Neural cell (in vitro differentiated cells): ENCODE data around the gene NFIX.

Experiments used
- CTCF ChIP-seq: fragments of 450-650 bp; IDR thresholded peaks from 2 replicates; pipeline ENCODE4 v1.5.1; 2014; ENCODE audit warnings: antibody characterized with exemption, mild to moderate bottlenecking, moderate library complexity; ENCODE audit not compliant: poor library complexity, severe bottlenecking
- EP300 ChIP-seq: fragments of 450-650 bp; conservative IDR thresholded peaks from 2 replicates; pipeline ENCODE4 v1.6.1; 2014; ENCODE audit warnings: antibody characterized with exemption, mild to moderate bottlenecking, moderate library complexity; ENCODE audit not compliant: poor library complexity, severe bottlenecking
- EZH2 ChIP-seq: fragments of 200-600, 300-800 bp; shearing (Covaris generic), sonication (generic); IDR thresholded peaks from 2 replicates; pipeline ENCODE4 v1.6.1; 2014; ENCODE audit warnings: antibody characterized with exemption, low read length, borderline replicate concordance, mild to moderate bottlenecking; ENCODE audit not compliant: insufficient read depth, poor library complexity, severe bottlenecking
- MXI1 ChIP-seq: fragments of 450-650 bp; conservative IDR thresholded peaks from 2 replicates; pipeline ENCODE4 v1.6.1; 2014; ENCODE audit warnings: antibody characterized with exemption, mild to moderate bottlenecking; ENCODE audit not compliant: poor library complexity, severe bottlenecking
- POLR2AphosphoS5 ChIP-seq: IDR thresholded peaks from 2 replicates; pipeline ENCODE4 v1.6.1; 2012
- RAD21 ChIP-seq: fragments of 450-650 bp; conservative IDR thresholded peaks from 2 replicates; pipeline ENCODE4 v1.6.1; 2014; ENCODE audit warnings: antibody characterized with exemption, mild to moderate bottlenecking, moderate library complexity
- REST ChIP-seq: IDR thresholded peaks from 2 replicates; pipeline ENCODE4 v1.6.1; 2012; ENCODE audit warnings: borderline replicate concordance
- SMC3 ChIP-seq: fragments of 450-650 bp; conservative IDR thresholded peaks from 2 replicates; pipeline ENCODE4 v1.6.1; 2014; ENCODE audit warnings: antibody characterized with exemption, mild to moderate bottlenecking, moderate library complexity; ENCODE audit not compliant: poor library complexity
- TAF1 ChIP-seq: IDR thresholded peaks from 2 replicates; pipeline ENCODE4 v1.6.1; 2012; ENCODE audit warnings: low read depth

- TF ChIP-seq CTCF (no peak), EP300 (no peak), POLR2AphosphoS5 (no peak), TAF1 (no peak), MXI1 (no peak), REST (no peak), SMC3 (no peak), RAD21 (no peak), EZH2 (no peak)
Measured at GRCh38 chr19:13092606-13093235, 97.4 kb downstream of the NFIX start.
